NCI-H510A treated with DMSO at 0.1 percent for 48 hours (cell line): ENCODE results near the gene GOLGA3.

Experiments
- DNase-seq: peaks from one replicate; lab custom pipeline; 2025; lab: John Stamatoyannopoulos, UW

GOLGA3 gene

DNA sequence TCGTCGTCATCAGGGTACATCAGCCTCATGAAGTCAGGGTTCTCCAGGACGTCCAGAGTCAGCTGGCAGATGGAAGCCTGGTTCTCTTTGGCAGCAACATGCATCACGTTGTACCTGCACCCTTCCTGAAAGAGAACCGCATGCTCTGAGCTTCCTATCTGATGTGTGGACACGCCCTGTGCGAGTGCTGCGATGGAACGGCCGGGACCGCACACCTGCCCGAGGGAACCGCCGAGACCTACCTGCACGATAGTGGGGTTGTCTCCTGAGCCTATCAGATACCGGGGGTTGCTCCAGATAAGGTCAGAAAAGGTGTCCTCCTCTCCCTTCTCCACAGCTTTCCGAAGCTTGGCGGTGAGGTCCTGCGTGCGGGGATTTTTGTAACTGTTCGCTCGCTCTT, 80.8 kb downstream of the GOLGA3 start:
- no peak for DNase-seq

DNA sequence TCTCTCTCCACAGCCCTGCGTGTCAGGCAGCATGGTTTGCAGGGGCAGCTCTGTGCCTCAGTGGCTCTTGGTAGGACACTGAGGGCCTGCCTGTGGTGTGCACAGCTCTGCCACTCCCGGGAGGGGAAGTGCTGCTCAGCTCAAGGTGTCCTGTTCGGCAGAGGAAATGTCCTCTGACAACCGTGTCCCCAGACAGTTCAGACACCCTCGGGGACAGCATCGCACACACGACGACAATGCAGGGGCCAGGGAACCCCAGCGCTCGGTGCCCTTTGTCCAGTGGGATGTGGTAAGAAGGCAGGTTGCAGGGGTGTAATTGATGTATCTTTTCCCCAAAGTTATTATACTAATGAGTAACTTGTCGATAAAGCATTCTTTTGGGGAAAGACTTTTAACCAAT, 81.3 kb downstream of the GOLGA3 start:
- DNase-seq: no peak

DNA sequence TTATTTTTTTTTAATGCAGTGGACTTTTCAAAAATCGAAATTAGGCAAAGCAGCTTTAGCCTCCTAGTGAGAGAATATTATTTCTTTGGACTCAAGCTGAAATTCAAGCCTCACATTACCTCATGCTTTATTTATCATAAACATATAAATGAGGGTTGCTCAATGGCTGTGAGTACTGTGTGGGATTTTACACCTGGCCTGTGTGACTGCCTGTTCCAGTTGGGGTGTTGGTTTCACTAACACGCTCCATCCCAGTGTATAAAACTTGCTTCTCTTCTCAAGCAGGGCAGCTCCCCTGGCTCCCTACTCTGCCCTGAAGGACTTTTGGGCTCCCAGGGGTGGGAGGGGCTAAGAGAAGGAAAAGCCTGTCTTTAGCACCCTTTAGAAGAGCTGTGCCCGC, 82.1 kb downstream of the GOLGA3 start:
- no peak for DNase-seq

DNA sequence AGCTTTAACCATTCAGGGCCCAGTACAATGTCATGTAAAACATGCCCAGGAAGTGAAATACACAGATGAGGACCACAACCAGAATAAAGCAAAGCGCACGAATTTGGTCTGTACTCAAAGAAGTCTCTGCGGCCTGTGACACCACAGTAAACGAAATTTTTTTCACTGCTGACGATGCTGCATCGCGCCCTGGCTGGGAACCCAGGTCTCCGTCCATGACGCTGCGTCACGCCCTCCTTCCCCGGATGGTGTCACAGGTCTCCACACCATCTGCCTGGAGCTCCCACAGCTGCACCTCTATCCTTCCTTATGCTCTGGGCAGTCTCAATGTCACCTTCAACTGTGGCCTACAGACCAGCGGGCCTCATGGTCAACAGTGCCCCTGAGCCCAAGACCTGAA, 84.8 kb downstream of the GOLGA3 start:
- no peak for DNase-seq

DNA sequence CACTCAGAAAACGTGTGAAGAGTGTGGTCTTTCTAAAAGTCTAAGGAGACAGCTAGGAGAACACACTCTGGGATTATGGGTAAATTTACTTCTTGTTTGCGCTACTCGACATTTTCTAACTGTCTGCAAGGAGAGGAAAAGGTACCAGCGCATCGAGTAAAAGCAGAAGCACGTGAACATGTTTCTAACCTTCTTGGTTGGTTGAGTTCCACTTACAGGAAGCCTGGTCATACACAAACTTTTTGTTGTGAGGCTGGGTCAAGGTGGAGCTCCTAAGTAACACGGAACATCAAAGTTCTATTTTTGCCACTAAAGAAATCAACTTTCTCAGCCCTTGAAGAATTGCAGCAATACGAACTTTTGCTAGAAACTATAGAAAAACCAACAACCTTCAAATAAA, 87.0 kb downstream of the GOLGA3 start:
- DNase-seq: no peak

DNA sequence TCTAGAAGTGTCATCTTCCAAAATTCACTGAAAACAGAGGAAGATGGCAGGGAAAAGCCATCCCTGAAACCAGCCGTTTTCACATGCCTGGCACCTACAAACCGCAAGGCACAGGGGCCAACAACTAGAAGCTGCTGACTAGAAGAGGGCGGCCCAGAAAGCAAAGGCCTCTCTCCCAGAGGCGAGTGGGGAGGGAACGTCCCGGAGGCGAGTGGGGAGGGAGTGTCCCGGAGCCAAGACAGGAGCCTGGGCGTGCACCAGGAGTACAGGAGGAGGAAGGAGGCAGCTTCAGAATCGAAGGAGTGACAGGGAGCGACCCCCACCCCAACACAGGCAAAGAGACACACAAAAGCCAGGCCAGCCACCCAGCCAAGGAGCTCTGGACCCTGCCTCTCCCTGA, 88.0 kb downstream of the GOLGA3 start:
- DNase-seq: no peak

DNA sequence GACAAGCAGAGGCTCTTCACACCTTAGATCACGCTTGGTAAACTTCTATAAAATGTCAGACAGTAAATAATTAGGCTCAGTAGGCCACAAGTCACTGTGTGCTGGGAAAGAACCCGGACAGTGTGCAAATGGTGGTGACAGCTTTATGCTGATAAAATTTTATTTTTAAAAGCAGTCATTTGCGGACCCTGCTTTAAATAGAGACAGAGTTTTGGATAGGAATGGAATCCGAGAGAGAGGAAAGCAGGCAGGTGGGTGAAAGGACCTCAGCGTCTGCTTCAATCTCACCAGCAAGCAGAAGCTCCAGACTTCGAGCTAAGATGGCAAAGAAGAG, 88.4 kb downstream of the GOLGA3 start:
- no peak for DNase-seq

DNA sequence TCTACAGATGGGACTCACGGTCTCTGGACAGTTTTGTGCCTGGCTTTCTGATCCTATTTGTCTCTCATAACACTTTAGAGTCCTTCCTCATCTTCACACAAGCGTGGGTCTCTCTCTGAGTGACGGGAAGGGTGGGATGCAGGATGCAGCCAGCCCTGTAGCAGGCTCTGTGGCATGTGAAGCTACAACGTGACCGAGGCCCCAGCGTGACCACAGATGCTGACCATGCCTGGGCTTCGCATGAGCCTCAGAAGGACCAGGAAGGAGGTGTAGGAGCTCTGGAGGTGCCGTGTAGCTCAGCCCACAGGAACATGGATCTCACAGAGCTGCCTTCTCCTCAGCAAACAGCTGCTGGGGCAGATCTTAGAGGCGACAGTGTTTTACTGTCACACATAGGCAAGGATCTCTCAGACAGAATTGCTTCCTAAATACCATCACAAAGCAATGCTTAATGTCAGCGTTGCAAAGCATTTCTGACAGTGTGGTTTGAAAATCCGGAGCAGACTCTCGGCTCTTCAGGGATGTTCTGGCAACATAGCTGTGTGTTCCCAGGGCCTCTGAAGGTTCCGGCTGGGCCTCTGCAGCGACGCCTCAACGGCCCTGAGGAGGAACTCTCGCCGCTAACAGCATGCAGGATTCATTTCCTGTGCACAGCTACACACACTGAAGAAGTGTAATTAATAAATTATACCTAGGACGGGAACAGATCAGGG, 88.9 kb downstream of the GOLGA3 start:
- no peak for DNase-seq

DNA sequence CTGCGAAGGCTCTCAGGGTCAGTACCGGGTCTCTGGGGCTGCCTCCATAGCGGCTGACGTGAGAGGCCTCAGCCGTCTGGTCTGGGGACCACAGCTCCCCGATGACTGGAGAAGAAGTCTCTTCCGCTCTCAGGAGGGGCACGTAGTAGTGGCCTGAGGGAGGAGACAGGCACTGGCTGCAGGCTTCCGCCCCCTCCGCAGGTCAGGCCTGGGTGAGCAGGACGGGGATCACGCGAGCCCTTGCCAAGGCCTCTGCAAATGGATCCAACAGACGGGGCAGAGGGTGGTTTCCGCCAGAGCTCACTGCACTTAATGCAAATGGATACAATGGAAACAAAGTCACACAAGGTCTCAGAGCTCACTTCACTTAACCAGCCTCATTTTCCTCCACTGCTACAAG, 91.8 kb downstream of the GOLGA3 start:
- DNase-seq: no peak

DNA sequence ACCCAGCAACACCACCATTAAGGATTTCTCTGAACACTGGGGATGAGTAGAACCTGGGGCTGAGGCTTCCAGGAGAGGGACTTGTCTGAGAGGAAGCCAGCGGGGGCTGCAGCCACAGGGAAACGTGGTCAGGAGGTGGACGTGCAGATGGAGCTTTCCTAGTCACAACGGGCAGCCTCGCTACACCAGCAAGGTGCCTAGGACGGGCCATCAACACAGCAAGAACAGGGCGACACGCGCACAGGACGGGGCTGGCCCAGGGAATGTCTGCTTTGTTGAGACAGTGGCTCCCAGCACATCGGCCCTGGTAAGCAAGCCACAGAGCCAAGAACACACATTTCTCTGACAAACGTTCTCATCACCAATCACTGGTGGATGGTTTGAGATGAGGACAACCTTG, 92.3 kb downstream of the GOLGA3 start:
- DNase-seq: no peak

DNA sequence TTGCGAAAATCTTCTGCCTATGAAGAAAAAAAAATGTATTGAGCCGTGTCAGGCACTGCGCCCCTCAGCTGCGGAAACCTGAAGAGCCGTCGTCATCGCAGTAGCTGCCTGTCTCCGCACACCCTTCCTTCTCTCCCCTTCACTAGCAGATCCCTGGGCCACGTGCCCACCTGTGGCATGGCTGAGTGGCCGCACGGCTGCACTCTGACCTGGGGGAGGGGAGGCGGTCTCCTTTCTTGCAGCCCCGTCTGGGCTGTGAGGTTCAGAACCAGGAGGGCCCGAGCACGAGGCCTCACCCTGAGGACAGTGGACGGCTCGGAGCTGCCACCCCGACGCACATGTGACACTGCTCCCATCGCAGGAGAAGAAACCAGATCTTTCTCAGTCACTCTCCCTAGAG, 93.2 kb downstream of the GOLGA3 start:
- DNase-seq: no peak

DNA sequence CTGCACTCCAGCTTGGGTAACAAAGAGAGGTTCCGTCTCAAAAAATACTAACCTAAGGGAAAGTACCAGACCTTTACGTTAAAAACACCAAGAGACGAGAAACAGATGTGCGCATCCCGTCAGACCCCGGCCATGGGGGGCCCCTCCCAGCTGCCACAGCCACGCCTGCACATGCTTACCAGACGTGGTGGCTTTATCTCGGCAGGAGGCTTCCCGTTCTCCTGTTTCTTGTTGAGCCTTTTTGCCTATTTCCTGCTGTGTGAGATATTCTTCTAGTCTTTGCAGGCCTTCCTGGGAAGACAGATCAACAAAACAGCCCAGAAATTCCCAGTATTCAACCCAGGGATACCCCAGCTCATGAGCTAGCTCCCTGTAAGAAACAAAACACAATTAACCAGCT, 94.5 kb downstream of the GOLGA3 start:
- DNase-seq: no peak

DNA sequence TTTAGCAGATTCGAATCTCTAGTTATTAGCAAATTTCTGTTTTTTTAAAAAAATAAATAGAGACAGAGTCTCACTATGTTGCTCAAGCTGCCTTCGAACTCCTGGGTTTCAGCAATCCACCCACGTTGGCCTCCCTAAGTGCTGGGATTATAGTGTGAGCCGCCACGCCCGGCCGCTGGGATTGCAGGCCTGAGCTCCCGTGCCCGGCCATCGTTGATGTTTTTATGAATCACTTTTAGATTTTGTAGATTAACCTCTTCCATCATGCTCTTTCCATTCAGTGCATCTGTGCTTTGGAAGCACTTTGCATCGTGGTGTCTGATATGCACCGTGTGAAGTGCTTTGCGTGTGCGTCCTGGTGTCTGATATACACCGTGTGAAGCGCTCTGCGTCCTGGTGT, 97.1 kb downstream of the GOLGA3 start:
- no peak for DNase-seq

DNA sequence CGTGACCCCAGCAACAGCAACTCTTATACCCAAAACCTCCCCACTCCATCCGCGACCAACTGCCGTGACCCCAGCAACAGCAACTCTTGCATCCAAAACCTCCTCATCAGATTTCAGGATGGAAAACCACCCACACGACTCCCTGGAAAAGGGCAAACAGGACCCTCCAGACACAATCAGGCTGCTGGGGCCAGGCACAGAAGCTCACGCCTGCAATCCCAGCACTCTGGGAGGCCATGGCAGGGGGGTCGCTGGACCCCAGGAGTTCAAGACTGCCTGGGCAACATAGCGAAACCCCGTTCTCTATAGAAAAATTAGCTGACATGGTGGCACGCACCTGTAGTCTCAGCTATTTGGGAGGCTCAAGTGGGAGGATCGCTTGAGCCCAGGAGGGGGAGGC, 98.3 kb downstream of the GOLGA3 start:
- no peak for DNase-seq

DNA sequence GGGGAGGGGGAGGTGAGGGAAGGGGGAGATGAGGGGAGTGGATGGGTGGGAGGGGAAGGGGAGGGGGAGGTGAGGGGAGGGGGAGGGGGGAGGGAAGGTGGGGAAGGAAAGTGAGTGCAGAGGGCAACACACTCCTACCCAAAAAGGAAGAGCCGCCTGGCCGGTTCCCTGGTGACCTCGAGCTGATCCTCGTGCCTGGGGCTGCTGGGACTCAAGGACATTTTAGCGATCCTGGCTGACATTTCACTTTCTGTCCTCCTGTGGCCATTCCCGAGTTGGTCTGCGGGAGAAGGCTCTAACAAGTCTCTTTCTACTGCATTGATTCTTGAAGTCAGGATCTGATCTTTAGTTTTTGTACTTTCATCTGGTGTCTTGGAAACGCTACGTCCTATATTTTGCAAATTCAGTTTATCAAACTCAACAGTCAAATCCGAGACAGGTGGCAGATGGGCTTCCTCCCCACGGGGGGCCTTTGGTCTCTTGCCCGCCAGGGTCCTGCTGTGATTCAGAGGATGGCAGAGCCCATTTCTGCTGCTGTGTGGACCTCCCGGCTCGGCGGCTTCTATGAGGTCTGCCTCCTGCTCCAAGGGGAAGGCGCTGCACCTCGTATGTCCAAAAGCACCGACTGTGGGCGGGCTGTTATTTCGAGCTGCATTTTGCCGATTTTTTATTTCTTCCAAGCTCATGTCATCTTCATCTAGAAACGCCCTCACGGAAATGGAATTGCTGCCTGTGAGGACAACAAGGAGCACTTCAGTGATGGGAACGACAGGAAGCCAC, 98.9 kb downstream of the GOLGA3 start:
- DNase-seq: no peak

DNA sequence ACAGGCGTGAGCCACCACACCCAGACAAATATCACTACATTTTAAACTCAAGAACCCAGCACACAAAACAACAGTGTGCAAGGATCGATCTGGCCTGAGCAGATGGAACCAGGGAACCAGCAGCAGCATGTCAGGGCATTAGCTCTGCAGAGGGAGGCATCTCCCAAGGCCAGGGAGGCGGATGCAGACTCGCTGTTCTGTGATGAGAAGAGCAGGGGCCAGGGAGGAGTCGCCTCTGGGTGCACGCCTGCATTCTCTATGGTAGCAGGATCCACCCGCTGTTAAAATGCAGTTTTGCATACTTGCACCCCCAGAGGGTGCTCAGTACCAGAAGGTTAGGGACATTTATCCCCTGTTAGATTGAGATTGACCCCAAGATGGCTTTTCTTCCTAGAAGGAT, 100.2 kb downstream of the GOLGA3 start:
- DNase-seq: no peak

DNA sequence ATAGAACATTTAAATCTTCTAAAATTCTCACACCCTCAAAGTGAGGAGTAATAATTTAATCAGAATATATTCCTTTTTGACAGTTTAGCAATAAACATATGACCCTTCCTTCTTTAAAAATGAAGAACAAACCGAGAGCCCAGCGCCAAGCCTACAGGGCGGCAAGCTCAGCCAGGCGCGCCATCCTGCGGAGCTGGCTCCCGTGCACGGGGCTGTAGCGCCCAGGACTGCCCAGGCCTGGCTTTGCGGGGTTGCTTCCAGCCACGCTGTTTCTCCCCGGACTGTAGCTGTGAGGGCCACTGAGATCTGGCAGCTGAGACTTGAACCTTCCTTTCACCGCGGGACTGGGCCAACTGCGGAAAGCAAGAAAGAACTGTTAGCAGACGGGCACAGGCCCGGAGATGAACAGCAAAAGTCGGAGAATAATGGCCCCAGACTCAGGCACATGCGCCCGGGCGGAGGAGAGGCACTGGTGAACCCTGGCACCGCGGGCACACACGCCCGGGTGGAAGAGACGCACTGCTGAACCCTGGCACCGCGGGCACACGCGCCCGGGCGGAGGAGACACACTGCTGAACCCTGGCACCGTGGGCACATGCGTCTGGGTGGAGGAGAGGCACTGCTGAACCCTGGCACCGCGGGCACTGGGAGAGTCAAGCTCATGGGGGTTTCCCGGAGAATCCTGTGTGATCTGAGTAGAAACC, 101.4 kb downstream of the GOLGA3 start:
- no peak for DNase-seq

DNA sequence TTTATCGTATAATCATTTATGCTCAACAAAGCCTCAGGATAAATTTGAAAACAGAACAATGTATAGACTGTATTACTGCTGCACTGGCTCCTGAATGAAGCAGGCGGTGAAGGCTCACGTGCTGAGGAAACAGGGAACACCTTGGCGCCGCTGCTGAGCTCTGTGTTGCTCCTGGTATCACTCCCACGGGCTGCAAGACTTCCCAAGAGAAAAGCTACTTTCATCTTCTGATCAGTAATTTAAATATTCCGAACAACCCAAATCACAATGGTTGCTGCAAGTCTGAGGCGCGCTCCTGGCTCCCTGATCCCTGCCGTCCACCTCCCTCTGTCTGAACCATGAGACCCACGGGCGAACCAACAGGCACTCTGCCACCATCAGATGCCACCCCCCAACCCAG, 102.3 kb downstream of the GOLGA3 start:
- DNase-seq: no peak

DNA sequence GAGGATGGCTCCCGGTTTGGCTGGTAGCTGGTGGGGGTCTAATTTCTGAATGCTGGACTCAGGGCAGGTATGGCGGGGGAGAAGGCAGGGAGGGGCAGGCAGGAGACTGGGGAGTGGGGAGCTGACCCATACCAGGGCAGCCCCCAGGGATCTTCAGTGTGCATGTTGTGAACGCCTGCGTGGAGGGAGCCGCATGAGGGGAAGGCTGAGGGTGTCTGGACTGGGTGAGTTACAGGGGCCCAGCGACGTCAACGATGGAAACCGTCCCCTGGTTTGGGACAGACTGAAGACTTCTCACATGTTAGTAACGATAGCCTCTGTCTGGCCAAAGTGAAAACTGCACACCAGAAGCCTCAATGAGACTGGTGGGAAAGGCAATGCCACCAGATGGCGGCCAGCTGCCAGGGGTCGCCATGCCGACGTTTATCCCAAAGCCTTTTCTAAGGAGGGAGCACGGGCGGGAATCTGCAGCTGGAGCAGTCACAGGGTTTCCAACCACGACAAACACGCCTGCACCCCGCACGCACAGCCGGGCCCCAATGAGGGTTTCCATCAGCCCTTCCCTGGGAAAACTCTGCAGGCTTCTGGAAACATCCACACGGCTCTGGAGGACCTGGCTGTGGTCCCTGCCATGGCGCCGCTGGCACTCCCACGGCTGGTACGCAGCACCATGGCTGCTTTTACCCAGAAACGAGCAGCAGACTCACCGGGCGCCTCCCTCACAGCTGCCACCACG, 104.0 kb downstream of the GOLGA3 start:
- DNase-seq: no peak

DNA sequence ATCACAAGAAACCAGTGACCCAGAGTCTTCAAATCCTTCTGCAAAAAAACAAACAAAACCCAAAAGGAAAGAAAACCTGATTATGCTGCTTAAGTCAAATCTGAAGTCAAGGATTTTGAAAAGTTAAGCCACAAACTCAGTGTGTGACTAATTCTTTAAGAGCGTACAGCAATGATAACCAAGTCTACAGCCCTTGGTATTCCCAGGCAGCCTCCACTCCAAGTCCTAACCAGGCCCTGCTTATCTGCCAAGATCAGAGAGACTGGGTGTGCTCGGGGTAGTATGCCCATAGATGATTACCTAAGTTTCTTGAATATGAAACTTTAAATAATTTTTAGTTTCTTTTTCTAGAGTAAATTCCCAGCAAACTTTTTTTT, 104.9 kb downstream of the GOLGA3 start:
- DNase-seq: no peak

DNA sequence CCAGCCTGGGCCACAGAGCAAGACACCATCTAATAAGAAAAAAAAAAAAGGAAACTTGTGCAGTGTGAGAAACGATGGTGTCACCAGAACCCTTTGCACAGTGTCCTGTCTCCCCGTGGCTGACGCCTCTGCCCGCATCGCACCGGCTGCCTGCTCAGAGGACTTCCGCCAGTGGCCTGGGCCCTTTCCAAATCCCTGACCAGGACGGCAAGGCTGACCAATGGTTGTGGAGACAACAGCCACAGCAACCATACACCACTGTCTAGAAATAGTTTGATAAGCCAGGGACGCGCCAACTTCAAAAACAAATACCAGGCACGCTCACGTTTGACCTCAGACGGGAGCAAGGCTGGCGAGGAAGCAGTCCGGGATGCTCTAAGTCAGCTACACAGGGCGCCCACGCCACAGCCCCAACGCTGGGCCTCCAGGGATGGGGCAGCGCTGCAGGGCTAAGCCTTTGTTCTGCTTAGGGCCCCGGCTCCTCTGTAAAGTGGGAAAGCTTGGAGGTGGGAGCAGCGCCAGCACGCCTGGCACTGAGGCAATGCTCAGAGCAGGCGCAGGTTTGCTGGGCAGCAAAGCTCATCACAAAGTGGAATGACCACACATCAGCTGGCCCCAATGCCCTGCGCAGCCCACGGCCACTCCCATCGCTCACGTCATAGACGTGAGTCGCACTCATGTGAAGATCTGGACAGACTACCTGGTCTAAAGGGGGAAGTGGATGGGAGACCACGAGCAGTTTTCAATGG, 105.5 kb downstream of the GOLGA3 start:
- no peak for DNase-seq
